A549 (cell line): Measurements from ENCODE around the gene SMIM36. TPM values are rescaled to one million over a fixed set of nuclear protein-coding genes. Genes with fewer than 3 reads are reported as not detected.
A peak's percentile ranks its signal among the peaks of the same experiment; 100 is the strongest.

Experiments
- ATAC-seq, 2 experiments: fragments of 200-7000 bp in 1 of 2; fragments of >200 bp in 1 of 2; cut with Nextera tagmentation in 1 of 2; cut with Tn5 transposase in 1 of 2; 3 replicates each; pipeline versions ENCODE4 v1.8.0 to v1.9.1; 2018 to 2020; ENCODE audit warnings: mild to moderate bottlenecking in 1 of 2, moderate library complexity in 1 of 2
- CTCF ChIA-PET: fragments of 300-600 bp; sonication (Branson Sonifier 250); formaldehyde crosslinking; extraction: SDS; loops from one replicate; lab custom pipeline; 2021; ENCODE audit warnings: antibody characterized with exemption, inconsistent platforms; lab: Yijun Ruan, JAX
- POLR2A ChIA-PET: fragments of 350-600 bp; formaldehyde crosslinking; extraction: SDS; loops from one replicate; lab custom pipeline; 2021; ENCODE audit warnings: antibody characterized with exemption, inconsistent platforms; lab: Yijun Ruan, JAX
- DNase-seq, 2 experiments: peaks; one replicate each; pipeline versions ENCODE4 v3.0.0 to v3.0.0-alpha.2; 2011 to 2016; ENCODE audit warnings: low read depth in 1 of 2, low spot score in 1 of 2
- FAIRE-seq: peaks from 2 replicates; lab custom pipeline; 2011; peaks lifted over from hg19 to GRCh38; lab: Jason Lieb, UNC
- H3K27ac ChIP-seq, 2 experiments: fragments of >200 bp; sonication (Bioruptor Twin); formaldehyde crosslinking; 3 replicates each; pipeline ENCODE4 v1.5.1; 2016 to 2017
- H3K4me1 ChIP-seq: fragments of >200 bp; sonication (Bioruptor Twin); formaldehyde crosslinking; 3 replicates; pipeline ENCODE4 v1.6.1; 2016
- H3K4me2 ChIP-seq: fragments of >200 bp; sonication (Bioruptor Twin); formaldehyde crosslinking; 3 replicates; pipeline ENCODE4 v1.6.1; 2016
- H3K4me3 ChIP-seq: fragments of >200 bp; sonication (Bioruptor Twin); formaldehyde crosslinking; 3 replicates; pipeline ENCODE4 v1.5.1; 2016
- H3K9me3 ChIP-seq: fragments of >200 bp; sonication (Bioruptor Twin); formaldehyde crosslinking; 3 replicates; pipeline ENCODE4 v1.6.1; 2016
- CBX8 ChIP-seq: fragments of 200-600 bp; sonication (generic); IDR thresholded peaks from 2 replicates; pipeline ENCODE4 v1.6.1; 2016
- CHD2 ChIP-seq: fragments of 150-350 bp; IDR thresholded peaks from 2 replicates; pipeline ENCODE4 v1.6.1; 2014; ENCODE audit warnings: low read length; ENCODE audit not compliant: partially characterized antibody
- EHF ChIP-seq: fragments of 250-450 bp; sonication (Bioruptor Pico); IDR thresholded peaks from 2 replicates; pipeline ENCODE4 v1.5.0; 2020; ENCODE audit warnings: mild to moderate bottlenecking
- EP300 ChIP-seq, 2 experiments: fragments of >200 bp; sonication (Bioruptor Twin); formaldehyde crosslinking; IDR thresholded peaks; 2 replicates in 1 of 2; 3 replicates in 1 of 2; pipeline ENCODE4 v1.6.1; 2016 to 2017
- FOSB ChIP-seq: fragments of 250-450 bp; sonication (Bioruptor Pico); IDR thresholded peaks from 2 replicates; pipeline ENCODE4 v1.5.0; 2020; ENCODE audit warnings: mild to moderate bottlenecking, moderate library complexity
- FOSL2 ChIP-seq, 2 experiments: fragments of 450-650 bp in 1 of 2; fragments of >200 bp in 1 of 2; sonication (Bioruptor Twin) in 1 of 2; formaldehyde crosslinking; IDR thresholded peaks; 2 replicates each; pipeline versions ENCODE4 v1.5.0 to v1.6.1; 2016 to 2020; ENCODE audit warnings: mild to moderate bottlenecking in 1 of 2, moderate library complexity in 1 of 2
- FOXS1 ChIP-seq: fragments of 250-450 bp; sonication (Bioruptor Pico); IDR thresholded peaks from 2 replicates; pipeline ENCODE4 v1.5.0; 2020; ENCODE audit warnings: mild to moderate bottlenecking, moderate library complexity
- GATA3 ChIP-seq: IDR thresholded peaks from 2 replicates; pipeline ENCODE4 v1.6.1; 2012; ENCODE audit warnings: borderline replicate concordance
- HDAC2 ChIP-seq: fragments of 200-600 bp; sonication (generic); IDR thresholded peaks from 2 replicates; pipeline ENCODE4 v1.6.1; 2016
- HOXA7 ChIP-seq: fragments of 250-450 bp; sonication (Bioruptor Pico); IDR thresholded peaks from 2 replicates; pipeline ENCODE4 v1.5.0; 2020; ENCODE audit warnings: mild to moderate bottlenecking, moderate library complexity
- HOXB5 ChIP-seq: fragments of 250-450 bp; sonication (Bioruptor Pico); IDR thresholded peaks from 2 replicates; pipeline ENCODE4 v1.5.0; 2020; ENCODE audit warnings: mild to moderate bottlenecking, moderate library complexity
- JUN ChIP-seq, 2 experiments: fragments of >200 bp; sonication (Bioruptor Twin); formaldehyde crosslinking; IDR thresholded peaks; 2 replicates in 1 of 2; 3 replicates in 1 of 2; pipeline ENCODE4 v1.6.1; 2016 to 2017
- JUNB ChIP-seq: fragments of >200 bp; sonication (Bioruptor Twin); formaldehyde crosslinking; IDR thresholded peaks from 2 replicates; pipeline ENCODE4 v1.6.1; 2016
- KDM1A ChIP-seq: fragments of 200-600 bp; sonication (generic); IDR thresholded peaks from 2 replicates; pipeline ENCODE4 v1.6.1; 2016; ENCODE audit warnings: low read depth, mild to moderate bottlenecking
- KDM5A ChIP-seq: fragments of 200-600 bp; sonication (generic); IDR thresholded peaks from 2 replicates; pipeline ENCODE4 v1.6.1; 2016; ENCODE audit warnings: antibody characterized with exemption, mild to moderate bottlenecking
- MAFK ChIP-seq: fragments of 450-650 bp; IDR thresholded peaks from 2 replicates; pipeline ENCODE4 v1.6.1; 2014; ENCODE audit not compliant: partially characterized antibody
- MYC ChIP-seq: IDR thresholded peaks from 2 replicates; pipeline ENCODE4 v1.6.1; 2012; ENCODE audit warnings: mild to moderate bottlenecking, inconsistent platforms, low read length, improper control_type of control experiment, borderline replicate concordance
- NPAS2 ChIP-seq: fragments of 250-450 bp; sonication (Bioruptor Pico); IDR thresholded peaks from 2 replicates; pipeline ENCODE4 v1.8.0; 2022; ENCODE audit warnings: mild to moderate bottlenecking, moderate library complexity, borderline replicate concordance
- RAD21 ChIP-seq, 2 experiments: fragments of >200 bp in 1 of 2; sonication (Bioruptor Twin) in 1 of 2; formaldehyde crosslinking in 1 of 2; IDR thresholded peaks in 1 of 2; conservative IDR thresholded peaks in 1 of 2; 2 replicates in 1 of 2; 3 replicates in 1 of 2; pipeline ENCODE4 v1.6.1; 2012 to 2018; ENCODE audit warnings: inconsistent platforms in 1 of 2
- RARB ChIP-seq: fragments of 250-450 bp; sonication (Bioruptor Pico); IDR thresholded peaks from 2 replicates; pipeline ENCODE4 v1.8.0; 2021; ENCODE audit warnings: mild to moderate bottlenecking, moderate library complexity
- SMC3 ChIP-seq: fragments of >200 bp; sonication (Bioruptor Twin); formaldehyde crosslinking; IDR thresholded peaks from 3 replicates; pipeline ENCODE4 v1.6.1; 2018; ENCODE audit warnings: inconsistent platforms
- TFCP2L1 ChIP-seq: fragments of 250-450 bp; sonication (Bioruptor Pico); IDR thresholded peaks from 2 replicates; pipeline ENCODE4 v1.5.0; 2021; ENCODE audit warnings: mild to moderate bottlenecking
- TP53 ChIP-seq: fragments of 250-450 bp; sonication (Bioruptor Pico); IDR thresholded peaks from 2 replicates; pipeline ENCODE4 v1.5.0; 2021; ENCODE audit warnings: mild to moderate bottlenecking, moderate library complexity
- ZC3H11A ChIP-seq: fragments of 450-650 bp; IDR thresholded peaks from 2 replicates; pipeline ENCODE4 v1.6.1; 2014; ENCODE audit warnings: antibody characterized with exemption, mild to moderate bottlenecking
- WGBS: methylation state at CpG from one replicate; pipeline ENCODE4 v1.1.6; 2017; ENCODE audit errors: missing lambda C conversion rate; 5-methylcytosine and 5-hydroxymethylcytosine counted together
- polyA plus RNA-seq, 4 experiments: library from polyadenylated mRNA; depleted of rRNA in 3 of 4; stranded (reverse); fragments of >200 nt; fragmentation: RNase III in 1 of 4; extraction: RNeasy Plus Mini Kit Qiagen cat#74134 plus additional on column Dnase treatment in 1 of 4; gene quantifications; 2 replicates in 3 of 4; 3 replicates in 1 of 4; pipeline ENCODE4 v1.2.3, GENCODE V29; 2011 to 2017
- TF ChIP-seq, protein P1 (sequence below): fragments of >200 bp; sonication (Bioruptor Twin); formaldehyde crosslinking; IDR thresholded peaks from 2 replicates; pipeline ENCODE4 v1.6.1; 2016
- TF ChIP-seq, protein P2 (sequence below): fragments of 150-350 bp; IDR thresholded peaks from 2 replicates; pipeline ENCODE4 v1.6.1; 2014; ENCODE audit warnings: low read depth, mild to moderate bottlenecking, low read length
- TF ChIP-seq, protein P3 (sequence below): IDR thresholded peaks from 2 replicates; pipeline ENCODE4 v1.6.1; 2012
- TF ChIP-seq, protein P4 (sequence below): fragments of >200 bp; sonication (Bioruptor Twin); formaldehyde crosslinking; IDR thresholded peaks from 3 replicates; pipeline ENCODE4 v1.6.1; 2016
- TF ChIP-seq, protein P5 (sequence below): fragments of 250-450 bp; sonication (Bioruptor Pico); IDR thresholded peaks from 2 replicates; pipeline ENCODE4 v1.5.0; 2020; ENCODE audit warnings: low read depth, mild to moderate bottlenecking, moderate library complexity

Gene SMIM36
- polyA plus RNA-seq, 2 of the 4 experiments (the other 2 are of a cell fraction) = not detected

GRCh38 chr17:55543709-55544108, 32.5 kb upstream of the SMIM36 start:
- ChIA-PET CTCF (interaction anchor here (3.0 kb wide), 1 partner anchor 16 kb away, joined by 27 read pairs; no protein-coding TSS in a partner anchor), POLR2A (no interaction called here)
- DNase-seq (no peak), FAIRE-seq (no peak), ATAC-seq (no peak)
- Histone ChIP-seq H3K4me3 (no peak overlapping the region), H3K4me1 (peaks cover 18% of the 10 kb centered on the region), H3K27ac (no peak overlapping the region), H3K9me3 (0 out of 3 replicates have a peak, but pooled peaks cover under 1% of the 10 kb centered on the region), H3K4me2 (no peak overlapping the region)
- TF ChIP-seq KDM1A = no peak
- no peak for TF ChIP-seq FOSB
- no peak for TF ChIP-seq NPAS2 (CRISPR knock-in tag)
- TF ChIP-seq TFCP2L1 (CRISPR knock-in tag) = no peak
- TF ChIP-seq, protein P1, sequence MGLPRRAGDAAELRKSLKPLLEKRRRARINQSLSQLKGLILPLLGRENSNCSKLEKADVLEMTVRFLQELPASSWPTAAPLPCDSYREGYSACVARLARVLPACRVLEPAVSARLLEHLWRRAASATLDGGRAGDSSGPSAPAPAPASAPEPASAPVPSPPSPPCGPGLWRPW = no peak
- TF ChIP-seq CHD2 = no peak
- no peak for TF ChIP-seq CBX8
- TF ChIP-seq EHF (CRISPR knock-in tag) = no peak
- no peak for TF ChIP-seq HDAC2
- no peak for TF ChIP-seq SMC3

DNA sequence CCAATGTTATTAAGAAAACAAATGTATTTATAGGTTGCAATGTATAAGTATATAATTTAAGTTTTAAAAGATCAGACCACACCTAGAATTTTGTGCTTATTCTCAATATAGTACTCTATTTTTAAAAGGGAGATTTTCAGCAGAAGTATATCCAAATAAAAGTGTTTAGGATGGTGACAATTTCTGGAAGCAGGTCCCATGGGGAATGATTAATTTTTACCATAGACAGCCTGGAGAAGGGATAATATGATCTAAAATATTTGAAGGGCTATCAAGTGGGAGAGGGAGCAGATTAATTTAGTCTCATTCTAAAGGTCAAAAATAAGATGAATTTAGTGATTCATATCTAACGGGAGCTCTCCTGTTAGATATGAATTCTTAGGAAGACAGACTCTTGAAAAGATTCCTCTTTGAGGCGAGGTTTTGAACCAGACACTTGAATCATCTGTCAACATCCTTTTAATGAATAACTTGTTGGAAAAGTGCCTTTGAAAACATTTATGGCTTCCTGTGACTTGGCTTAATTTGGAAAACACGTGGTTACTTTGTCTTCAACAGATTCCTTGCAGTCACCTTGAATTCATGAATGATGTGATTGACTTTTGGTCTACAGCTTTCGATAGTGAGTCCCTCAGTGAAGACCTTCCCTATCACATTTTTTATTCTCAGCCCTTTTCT, 29.3 kb upstream of the SMIM36 start:
- DNase-seq = peak; percentile 38 to 90
- peak; percentile 98 for FAIRE-seq
- TF ChIP-seq FOXS1 (CRISPR knock-in tag) = peak; percentile 68; the same call in 1 of the 2 replicates
- no peak for TF ChIP-seq TP53
- no peak for TF ChIP-seq FOSB
- TF ChIP-seq, protein P2, sequence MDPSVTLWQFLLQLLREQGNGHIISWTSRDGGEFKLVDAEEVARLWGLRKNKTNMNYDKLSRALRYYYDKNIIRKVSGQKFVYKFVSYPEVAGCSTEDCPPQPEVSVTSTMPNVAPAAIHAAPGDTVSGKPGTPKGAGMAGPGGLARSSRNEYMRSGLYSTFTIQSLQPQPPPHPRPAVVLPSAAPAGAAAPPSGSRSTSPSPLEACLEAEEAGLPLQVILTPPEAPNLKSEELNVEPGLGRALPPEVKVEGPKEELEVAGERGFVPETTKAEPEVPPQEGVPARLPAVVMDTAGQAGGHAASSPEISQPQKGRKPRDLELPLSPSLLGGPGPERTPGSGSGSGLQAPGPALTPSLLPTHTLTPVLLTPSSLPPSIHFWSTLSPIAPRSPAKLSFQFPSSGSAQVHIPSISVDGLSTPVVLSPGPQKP = no peak
- TF ChIP-seq HOXB5 = peak; percentile 54; the same call in 1 of the 2 replicates
- TF ChIP-seq, protein P1 = no peak
- peak; percentile 74 for TF ChIP-seq MAFK
- TF ChIP-seq GATA3 = peak; percentile 65; the same call in 1 of the 2 replicates
- TF ChIP-seq KDM5A = no peak
- TF ChIP-seq JUNB = peak; percentile 91
- TF ChIP-seq RARB (CRISPR knock-in tag) = no peak
- no peak for TF ChIP-seq HOXA7 (CRISPR knock-in tag)
- TF ChIP-seq, protein P3, sequence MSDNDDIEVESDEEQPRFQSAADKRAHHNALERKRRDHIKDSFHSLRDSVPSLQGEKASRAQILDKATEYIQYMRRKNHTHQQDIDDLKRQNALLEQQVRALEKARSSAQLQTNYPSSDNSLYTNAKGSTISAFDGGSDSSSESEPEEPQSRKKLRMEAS = peak; percentile 85
- peak; percentile 50 to 64; a peak in 2 of 5 replicates for TF ChIP-seq JUN (IDR thresholded peaks at IDR 0.05)
- TF ChIP-seq MYC = peak; percentile 76
- TF ChIP-seq ZC3H11A = no peak
- TF ChIP-seq, protein P4, sequence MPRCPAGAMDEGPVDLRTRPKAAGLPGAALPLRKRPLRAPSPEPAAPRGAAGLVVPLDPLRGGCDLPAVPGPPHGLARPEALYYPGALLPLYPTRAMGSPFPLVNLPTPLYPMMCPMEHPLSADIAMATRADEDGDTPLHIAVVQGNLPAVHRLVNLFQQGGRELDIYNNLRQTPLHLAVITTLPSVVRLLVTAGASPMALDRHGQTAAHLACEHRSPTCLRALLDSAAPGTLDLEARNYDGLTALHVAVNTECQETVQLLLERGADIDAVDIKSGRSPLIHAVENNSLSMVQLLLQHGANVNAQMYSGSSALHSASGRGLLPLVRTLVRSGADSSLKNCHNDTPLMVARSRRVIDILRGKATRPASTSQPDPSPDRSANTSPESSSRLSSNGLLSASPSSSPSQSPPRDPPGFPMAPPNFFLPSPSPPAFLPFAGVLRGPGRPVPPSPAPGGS = 0 out of 3 replicates have a peak, but pooled peaks have one; percentile 29
- TF ChIP-seq, protein P5, sequence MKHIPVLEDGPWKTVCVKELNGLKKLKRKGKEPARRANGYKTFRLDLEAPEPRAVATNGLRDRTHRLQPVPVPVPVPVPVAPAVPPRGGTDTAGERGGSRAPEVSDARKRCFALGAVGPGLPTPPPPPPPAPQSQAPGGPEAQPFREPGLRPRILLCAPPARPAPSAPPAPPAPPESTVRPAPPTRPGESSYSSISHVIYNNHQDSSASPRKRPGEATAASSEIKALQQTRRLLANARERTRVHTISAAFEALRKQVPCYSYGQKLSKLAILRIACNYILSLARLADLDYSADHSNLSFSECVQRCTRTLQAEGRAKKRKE (CRISPR knock-in tag) = no peak
- peak; percentile 70 to 71; a peak in 3 of 5 replicates for TF ChIP-seq EP300 (IDR thresholded peaks at IDR 0.05)
- peak in 1 of 2 experiments; percentile 32; a peak in 1 of 5 replicates for TF ChIP-seq RAD21 (conservative IDR thresholded peaks at IDR 0.05 in 1 of 2, IDR thresholded peaks at IDR 0.05 in 1 of 2)
- peak; percentile 49; the same call in 1 of the 2 replicates for TF ChIP-seq FOSL2 (IDR thresholded peaks at IDR 0.05)
- TF ChIP-seq FOSL2 (CRISPR knock-in tag; IDR thresholded peaks at IDR 0.05) = peak; percentile 84
- 3% methylated on average over 4 of the region's 4 CpGs for WGBS
- H3K9me3 ChIP-seq = no peaks in the 10 kb centered on the region
- H3K4me1 ChIP-seq = peaks cover 18% of the 10 kb centered on the region
- H3K27ac ChIP-seq = peak overlapping the region; percentile 59 to 74; a peak in 5 of 6 replicates
- ChIA-PET CTCF (interaction anchor here (0.6 to 5.8 kb wide), 5 partner anchors 9 to 230 kb away, joined by 3 to 34 read pairs (median 3); no protein-coding TSS in a partner anchor), POLR2A (interaction anchor here (1.3 kb wide), 2 partner anchors 68 to 211 kb away, joined by 4 to 5 read pairs; partner anchors contain the start of gene PCTP)
- H3K4me3 ChIP-seq = no peak overlapping the region
- ATAC-seq = peak; percentile 73 to 92; a peak in 5 of 6 replicates
- peak overlapping the region; percentile 65 for H3K4me2 ChIP-seq
